Activated CD8-positive, alpha-beta memory T cell treated with anti-CD3 and anti-CD28 coated beads for 36 hours (primary cell): ENCODE results near the gene SDCBP2. TPM values are rescaled to one million over a fixed set of nuclear protein-coding genes. Genes with fewer than 3 reads are reported as not detected.

Experiments used
- CTCF ChIA-PET: fragments of 350-600 bp; sonication (Branson Sonifier 250); formaldehyde crosslinking; loops from one replicate; lab custom pipeline; 2021; ENCODE audit warnings: antibody characterized with exemption; lab: Charles Lee
- POLR2A ChIA-PET: fragments of 350-600 bp; sonication (Branson Sonifier 250); formaldehyde crosslinking; loops from one replicate; lab custom pipeline; 2021; ENCODE audit warnings: antibody characterized with exemption; lab: Charles Lee
- total RNA-seq, 2 experiments: library from RNA; stranded (reverse); gene quantifications; one replicate each; pipeline ENCODE4 v1.2.3, GENCODE V29; 2021

The SDCBP2 gene
- total RNA-seq, 2 experiments from 2014 or later = 3.3 to 3.4 TPM

DNA sequence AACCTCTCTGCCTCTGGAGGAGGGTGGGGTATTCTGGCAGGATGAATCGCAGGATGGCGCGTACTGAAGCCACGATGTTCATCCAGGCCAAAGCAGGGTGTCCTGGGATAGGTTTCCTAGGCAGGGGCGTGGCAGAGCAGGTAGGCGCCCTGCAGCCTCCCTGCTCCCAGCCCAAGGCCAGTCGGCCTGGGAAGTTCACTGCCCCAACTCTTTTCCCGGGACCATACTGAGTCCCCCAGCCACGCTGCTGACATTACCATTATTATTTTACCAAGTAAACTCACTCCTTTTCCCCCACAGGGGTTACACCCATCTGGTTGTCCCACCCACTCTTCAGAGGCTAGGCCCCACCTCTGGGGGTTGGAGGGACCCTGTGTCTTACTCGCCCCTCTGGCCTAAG, 21.8 kb downstream of the SDCBP2 start:
- ChIA-PET POLR2A (no interaction called here), CTCF (interaction anchor here (1.4 kb wide), 1 partner anchor 130 kb away, joined by 4 read pairs; no protein-coding TSS in a partner anchor)

GRCh38 chr20:1306316-1307135, 22.4 kb downstream of the SDCBP2 start:
- ChIA-PET POLR2A (no interaction called here), CTCF (no interaction called here)

- POLR2A ChIA-PET = no interaction called here
- CTCF ChIA-PET = interaction anchor here (1.2 kb wide), 1 partner anchor 131 kb away, joined by 4 read pairs; no protein-coding TSS in a partner anchor
Measured at GRCh38 chr20:1305712-1306111, 23.2 kb downstream of the SDCBP2 start.

DNA sequence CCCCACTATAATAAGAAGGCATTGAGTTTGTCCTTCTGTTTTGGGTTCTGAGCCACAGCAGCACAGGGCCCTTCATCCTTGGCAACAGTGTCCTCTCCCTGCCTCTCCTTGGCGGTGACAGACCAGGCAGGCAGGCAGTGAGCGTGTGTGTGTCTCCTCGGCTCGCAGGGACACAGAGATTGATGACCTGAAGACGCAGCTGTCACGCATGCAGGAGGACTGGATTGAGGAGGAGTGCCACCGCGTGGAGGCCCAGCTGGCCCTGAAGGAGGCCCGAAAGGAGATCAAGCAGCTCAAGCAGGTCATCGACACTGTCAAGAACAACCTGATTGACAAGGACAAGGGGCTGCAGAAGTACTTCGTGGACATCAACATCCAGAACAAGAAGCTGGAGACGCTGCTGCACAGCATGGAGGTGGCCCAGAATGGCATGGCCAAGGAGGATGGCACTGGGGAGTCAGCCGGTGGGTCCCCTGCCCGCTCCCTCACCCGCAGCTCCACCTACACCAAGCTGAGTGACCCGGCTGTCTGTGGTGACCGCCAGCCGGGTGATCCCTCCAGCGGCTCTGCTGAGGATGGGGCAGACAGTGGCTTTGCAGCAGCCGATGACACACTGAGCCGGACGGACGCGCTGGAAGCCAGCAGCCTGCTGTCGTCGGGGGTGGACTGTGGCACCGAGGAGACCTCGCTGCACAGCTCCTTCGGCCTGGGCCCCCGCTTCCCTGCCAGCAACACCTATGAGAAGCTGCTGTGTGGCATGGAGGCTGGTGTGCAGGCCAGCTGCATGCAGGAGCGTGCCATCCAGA, 24.0 kb downstream of the SDCBP2 start:
- ChIA-PET CTCF (interaction anchor here (1.2 to 1.3 kb wide), 3 partner anchors 8 to 162 kb away, joined by 3 to 4 read pairs (median 4); partner anchors contain the start of gene NSFL1C), POLR2A (no interaction called here)

GRCh38 chr20:1302685-1303541, 26.0 kb downstream of the SDCBP2 start:
- CTCF ChIA-PET = interaction anchor here (0.6 to 0.9 kb wide), 3 partner anchors 10 to 134 kb away, joined by 3 read pairs; no protein-coding TSS in a partner anchor
- POLR2A ChIA-PET = no interaction called here

DNA sequence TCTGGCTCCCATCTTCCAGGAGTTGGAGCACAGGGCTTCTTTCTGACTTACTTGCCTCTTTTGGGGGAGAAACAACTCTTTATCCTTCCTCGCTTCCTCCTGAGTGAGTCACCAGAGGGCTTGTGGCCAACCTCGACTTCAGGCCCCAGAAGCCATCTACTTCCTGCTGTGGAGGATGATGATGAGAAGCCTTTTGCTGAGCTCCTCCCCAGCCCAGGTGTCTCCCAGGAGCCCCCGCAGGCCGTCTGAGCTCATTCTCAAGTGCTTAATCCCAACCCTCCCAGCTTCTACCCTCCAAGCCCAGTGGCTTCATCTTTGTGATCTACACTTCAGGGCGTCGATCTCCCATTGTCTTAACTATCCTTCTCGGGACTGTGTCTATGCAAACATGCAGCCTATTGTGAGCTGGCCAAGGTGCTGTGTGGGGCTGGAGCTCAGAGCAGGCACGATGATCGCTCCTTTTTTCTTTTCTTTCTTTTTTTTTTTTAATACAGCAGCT, 27.9 kb downstream of the SDCBP2 start:
- ChIA-PET POLR2A (interaction anchor here (0.6 to 0.7 kb wide), 2 partner anchors 24 to 341 kb away, joined by 3 read pairs; no protein-coding TSS in a partner anchor), CTCF (interaction anchor here (0.9 to 1.2 kb wide), 4 partner anchors 10 to 14 kb away, joined by 3 to 7 read pairs (median 4); no protein-coding TSS in a partner anchor)

- ChIA-PET CTCF (interaction anchor here (0.9 to 1.2 kb wide), 4 partner anchors 10 to 15 kb away, joined by 3 to 7 read pairs (median 4); no protein-coding TSS in a partner anchor), POLR2A (interaction anchor here (0.7 kb wide), 1 partner anchor 25 kb away, joined by 3 read pairs; no protein-coding TSS in a partner anchor)
Measured at GRCh38 chr20:1300083-1300840, 28.7 kb downstream of the SDCBP2 start.

GRCh38 chr20:1299522-1299921, 29.4 kb downstream of the SDCBP2 start:
- POLR2A ChIA-PET = no interaction called here
- CTCF ChIA-PET = interaction anchor here (1.0 to 2.0 kb wide), 2 partner anchors 99 to 166 kb away, joined by 3 to 5 read pairs; partner anchors contain the start of gene NSFL1C

DNA sequence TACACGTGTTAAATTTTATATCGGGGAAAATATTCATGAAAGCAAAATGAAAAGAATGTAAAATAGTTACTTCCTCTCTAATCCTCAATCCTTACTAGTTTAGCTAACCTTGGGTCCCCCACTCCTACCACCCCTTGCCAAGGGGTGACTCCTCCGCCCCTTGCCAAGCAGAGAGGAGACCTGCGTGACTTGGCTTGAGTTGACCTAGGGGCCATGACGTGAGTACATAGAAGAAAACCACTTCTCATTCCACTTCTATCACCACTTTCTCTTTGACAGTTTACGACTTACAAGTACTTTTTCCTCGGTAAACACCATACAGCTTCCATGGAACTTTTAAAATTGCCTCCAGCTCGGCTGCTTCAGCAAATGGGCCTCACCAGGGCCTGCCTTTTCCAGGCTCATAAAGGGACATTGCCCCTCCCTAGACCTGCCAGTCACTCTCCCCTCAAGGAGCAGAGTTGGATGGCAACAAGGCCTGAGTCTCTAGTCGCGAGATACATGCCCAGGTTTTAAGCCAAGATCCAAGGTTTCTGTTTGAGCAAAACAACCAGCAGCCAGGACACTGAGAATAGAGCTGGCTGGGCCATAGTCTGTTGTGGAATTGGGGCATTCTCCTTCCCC, 29.9 kb downstream of the SDCBP2 start:
- CTCF ChIA-PET = interaction anchor here (0.6 to 2.0 kb wide), 3 partner anchors 87 to 167 kb away, joined by 3 to 5 read pairs (median 3); partner anchors contain the start of gene NSFL1C
- POLR2A ChIA-PET = no interaction called here

DNA sequence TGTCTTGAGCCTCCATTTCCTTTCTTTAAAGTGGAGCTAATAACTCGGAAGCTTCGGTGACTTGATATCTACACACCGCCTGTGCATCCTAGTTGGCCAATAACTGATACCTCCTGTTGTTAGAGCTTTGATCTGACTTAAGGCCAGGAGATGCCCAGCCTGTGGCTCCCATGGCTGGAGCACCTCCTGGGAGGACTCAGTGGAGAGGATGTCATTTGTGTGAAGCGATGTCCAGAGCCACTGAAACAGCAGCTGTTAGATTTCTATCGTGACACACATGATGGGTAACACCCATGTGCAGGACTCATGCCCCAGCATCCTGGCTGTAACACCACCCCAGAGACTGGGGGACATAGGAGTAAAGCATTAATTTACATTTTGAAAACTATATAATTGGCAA, 30.8 kb downstream of the SDCBP2 start:
- CTCF ChIA-PET = interaction anchor here (2.0 kb wide), 1 partner anchor 168 kb away, joined by 5 read pairs; the partner anchor contains the start of gene NSFL1C
- POLR2A ChIA-PET = no interaction called here

GRCh38 chr20:1297486-1297885, 31.5 kb downstream of the SDCBP2 start:
- POLR2A ChIA-PET = no interaction called here
- CTCF ChIA-PET = interaction anchor here (2.0 kb wide), 1 partner anchor 169 kb away, joined by 5 read pairs; the partner anchor contains the start of gene NSFL1C

- CTCF ChIA-PET = no interaction called here
- POLR2A ChIA-PET = no interaction called here
Measured at GRCh38 chr20:1296922-1297321, 32.0 kb downstream of the SDCBP2 start.

GRCh38 chr20:1296117-1296610, 32.8 kb downstream of the SDCBP2 start:
- ChIA-PET CTCF (no interaction called here), POLR2A (no interaction called here)

GRCh38 chr20:1295276-1295930, 33.5 kb downstream of the SDCBP2 start:
- POLR2A ChIA-PET = no interaction called here
- CTCF ChIA-PET = no interaction called here

GRCh38 chr20:1294497-1294896, 34.4 kb downstream of the SDCBP2 start:
- POLR2A ChIA-PET = no interaction called here

GRCh38 chr20:1293641-1294379, 35.1 kb downstream of the SDCBP2 start:
- CTCF ChIA-PET = no interaction called here
- POLR2A ChIA-PET = no interaction called here

More at GRCh38 chr20:1294497-1294896, 34.4 kb downstream of the SDCBP2 start:
- CTCF ChIA-PET = no interaction called here
